DND-41 (cell line): ENCODE measurements around the gene CCBE1.

ENCODE experiments used
- ATAC-seq: fragments of 200-7000 bp; cut with Tn5 transposase; 3 replicates; pipeline ENCODE4 v1.9.1; 2021; ENCODE audit warnings: low read depth; ENCODE audit not compliant: insufficient read depth
- DNase-seq: peaks from one replicate; pipeline ENCODE4 v3.0.0-alpha.2; 2020
- H2AFZ ChIP-seq: 2 replicates; pipeline ENCODE4 v1.6.0; 2012; ENCODE audit warnings: low read depth, low read length
- H3K27ac ChIP-seq: 2 replicates; pipeline ENCODE4 v1.5.1; 2012; ENCODE audit warnings: low read length, inconsistent platforms
- H3K27me3 ChIP-seq: fragments of 200-600 bp; sonication (generic); 2 replicates; pipeline ENCODE4 v1.6.0; 2012; ENCODE audit warnings: low read length, mild to moderate bottlenecking, inconsistent platforms; ENCODE audit not compliant: insufficient read depth, poor library complexity
- H3K36me3 ChIP-seq: 2 replicates; pipeline ENCODE4 v1.5.1; 2012; ENCODE audit warnings: low read length, inconsistent platforms; ENCODE audit not compliant: insufficient read depth
- H3K4me1 ChIP-seq: 2 replicates; pipeline ENCODE4 v1.5.1; 2012; ENCODE audit warnings: mild to moderate bottlenecking, low read length; ENCODE audit not compliant: insufficient read depth
- H3K4me2 ChIP-seq: 2 replicates; pipeline ENCODE4 v1.6.0; 2012; ENCODE audit warnings: mild to moderate bottlenecking, moderate library complexity, low read length, inconsistent platforms; ENCODE audit not compliant: insufficient read depth
- H3K4me3 ChIP-seq, 2 experiments: fragments of 200-600 bp in 1 of 2; shearing (Covaris generic) in 1 of 2; 2 replicates each; pipeline ENCODE4 v1.5.1; 2012 to 2016; ENCODE audit warnings: inconsistent platforms in 2 of 2, low read length in 2 of 2, mild to moderate bottlenecking in 2 of 2, low read depth in 1 of 2, moderate library complexity in 1 of 2
- H3K79me2 ChIP-seq: 2 replicates; pipeline ENCODE4 v1.6.0; 2012; ENCODE audit warnings: low read length, inconsistent platforms; ENCODE audit not compliant: insufficient read depth
- H3K9ac ChIP-seq: 2 replicates; pipeline ENCODE4 v1.6.0; 2012; ENCODE audit warnings: low read depth, mild to moderate bottlenecking, inconsistent platforms, low read length, moderate library complexity
- H3K9me3 ChIP-seq: 2 replicates; pipeline ENCODE4 v1.5.1; 2012; ENCODE audit warnings: low read length, moderate library complexity, mild to moderate bottlenecking, inconsistent platforms; ENCODE audit not compliant: insufficient read depth, severe bottlenecking
- H4K20me1 ChIP-seq: 2 replicates; pipeline ENCODE4 v1.6.0; 2012; ENCODE audit warnings: low read length; ENCODE audit not compliant: insufficient read depth
- CTCF ChIP-seq: IDR thresholded peaks from 2 replicates; pipeline ENCODE4 v1.5.1; 2012; ENCODE audit warnings: borderline replicate concordance, low read length, moderate library complexity, mild to moderate bottlenecking; ENCODE audit not compliant: poor library complexity, severe bottlenecking; ENCODE audit errors: extremely low read depth
- EZH2 ChIP-seq: IDR thresholded peaks from 3 replicates; pipeline ENCODE4 v1.6.1; 2012; ENCODE audit warnings: borderline replicate concordance, low read depth, mild to moderate bottlenecking, moderate library complexity, low read length, inconsistent platforms; ENCODE audit not compliant: severe bottlenecking

Gene CCBE1

GRCh38 chr18:59555995-59556659 lies 141.1 kb downstream of the CCBE1 start:
- Histone ChIP-seq H3K9ac (no peak overlapping the region), H3K79me2 (no peaks in the 10 kb centered on the region), H4K20me1 (no peaks in the 10 kb centered on the region), H3K27me3 (no peaks in the 10 kb centered on the region), H2AFZ (no peak overlapping the region), H3K27ac (no peak overlapping the region), H3K4me1 (no peaks in the 10 kb centered on the region), H3K4me2 (no peak overlapping the region), H3K36me3 (no peaks in the 10 kb centered on the region), H3K4me3 (no peak overlapping the region), H3K9me3 (peaks cover 7% of the 10 kb centered on the region)
- no peak for DNase-seq
- no peak for TF ChIP-seq CTCF
- no peak for TF ChIP-seq EZH2
- ATAC-seq, result no peak

DNA sequence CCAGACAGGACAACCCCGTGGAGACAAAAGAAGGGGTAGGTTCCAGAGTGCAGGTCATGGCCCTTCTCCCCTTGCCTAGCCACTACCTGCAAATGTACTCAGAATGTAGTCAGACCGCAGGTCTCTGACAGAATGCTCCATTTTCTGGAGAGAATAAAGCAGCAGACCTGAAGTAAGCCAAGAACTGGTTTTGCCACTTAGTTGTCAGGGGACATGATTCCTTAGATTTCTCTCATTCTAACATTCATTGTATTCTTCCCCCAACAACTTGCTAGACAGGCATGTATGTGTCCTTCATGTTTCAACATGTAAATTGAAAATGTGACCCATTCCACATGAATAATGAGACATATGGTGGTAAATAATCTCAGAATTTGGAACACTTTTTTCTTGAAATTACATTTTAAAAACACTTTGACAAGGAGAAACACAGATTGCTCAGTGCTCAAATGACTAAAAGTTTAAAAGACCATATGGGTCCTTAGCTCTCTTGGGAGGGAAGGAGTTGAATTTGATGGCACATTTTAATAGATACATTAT lies 142.4 kb downstream of the CCBE1 start:
- Histone ChIP-seq H3K4me2 (no peak overlapping the region), H3K4me3 (no peak overlapping the region), H3K36me3 (no peaks in the 10 kb centered on the region), H3K27ac (no peak overlapping the region), H2AFZ (no peak overlapping the region), H4K20me1 (no peaks in the 10 kb centered on the region), H3K4me1 (no peaks in the 10 kb centered on the region), H3K79me2 (no peaks in the 10 kb centered on the region), H3K9ac (no peak overlapping the region), H3K27me3 (no peaks in the 10 kb centered on the region), H3K9me3 (peaks cover 7% of the 10 kb centered on the region)
- TF ChIP-seq EZH2 (no peak), CTCF (no peak)
- ATAC-seq (no peak), DNase-seq (no peak)

DNA sequence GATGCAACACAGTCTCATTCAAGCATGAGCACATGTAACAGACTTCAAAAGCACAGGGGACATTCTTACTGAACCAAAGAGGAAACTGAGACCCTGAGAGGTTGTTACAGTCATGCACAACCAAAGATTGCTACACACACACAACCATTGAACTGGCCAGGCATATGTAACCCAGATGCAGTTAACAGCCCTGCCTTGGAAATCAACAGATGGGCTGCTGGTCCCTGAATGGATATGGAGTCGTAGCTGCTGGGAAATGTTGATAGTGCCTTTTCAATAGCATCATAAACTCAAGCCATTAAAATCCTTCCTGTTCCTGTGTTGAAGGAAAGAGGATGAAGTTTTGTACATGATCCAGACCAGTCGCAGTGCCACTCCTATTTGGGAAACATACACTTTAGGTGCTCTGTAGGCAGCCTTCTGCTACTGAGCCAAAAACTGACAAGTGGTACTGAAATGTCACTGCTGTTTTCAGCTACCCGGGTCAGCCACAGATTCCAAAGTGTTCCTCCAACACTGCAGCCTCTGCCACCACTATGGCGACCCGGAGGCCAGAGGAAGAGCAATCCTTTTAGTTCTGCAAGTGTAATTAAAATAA lies 143.9 kb downstream of the CCBE1 start:
- no peak for TF ChIP-seq EZH2
- TF ChIP-seq CTCF, result no peak
- H3K79me2 ChIP-seq, result no peaks in the 10 kb centered on the region
- no peak overlapping the region for H3K27ac ChIP-seq
- no peak overlapping the region for H3K4me3 ChIP-seq
- H3K9ac ChIP-seq, result no peak overlapping the region
- DNase-seq (no peak), ATAC-seq (no peak)
- H4K20me1 ChIP-seq, result no peaks in the 10 kb centered on the region
- no peaks in the 10 kb centered on the region for H3K36me3 ChIP-seq
- H3K9me3 ChIP-seq, result peaks cover 7% of the 10 kb centered on the region
- no peak overlapping the region for H2AFZ ChIP-seq
- no peaks in the 10 kb centered on the region for H3K27me3 ChIP-seq
- H3K4me2 ChIP-seq, result no peak overlapping the region
- no peaks in the 10 kb centered on the region for H3K4me1 ChIP-seq
